Lower leg skin (tissue), 3 donors: ENCODE results near the gene PDZD2.

Experiments used
- POLR2A ChIP-seq, 2 donors: fragments of 450-650 bp; IDR thresholded peaks; one replicate each; pipeline ENCODE4 v1.6.1; 2016 to 2017; ENCODE audit warnings: antibody characterized with exemption in 2 of 2, mild to moderate bottlenecking in 1 of 2, moderate library complexity in 1 of 2
- TF ChIP-seq, protein P1 (sequence below), 3 donors: fragments of 450-650 bp; IDR thresholded peaks; one replicate each; pipeline ENCODE4 v1.5.1; 2016; ENCODE audit warnings: antibody characterized with exemption in 3 of 3, mild to moderate bottlenecking in 3 of 3, moderate library complexity in 2 of 3

DNA sequence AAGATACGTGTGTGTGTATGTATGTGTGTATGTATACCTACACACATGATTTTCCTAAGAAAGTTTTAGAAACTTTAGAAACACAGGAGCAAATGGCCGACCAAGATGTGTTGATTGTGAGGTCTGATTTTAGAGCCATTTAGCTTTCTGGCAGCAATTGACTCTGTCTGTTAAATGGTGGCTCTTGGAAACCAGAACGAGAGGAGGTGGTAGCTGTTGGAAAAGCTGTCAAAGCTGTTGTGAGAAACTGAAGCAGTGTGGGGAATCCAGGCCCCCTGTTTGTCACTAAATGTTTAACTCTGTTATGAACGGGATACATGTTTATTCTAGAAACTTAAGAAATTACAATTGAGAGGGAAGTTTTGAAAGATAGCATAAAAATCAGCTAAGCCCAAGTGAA, 443.8 kb downstream of the PDZD2 start:
- TF ChIP-seq POLR2A (IDR thresholded peaks at IDR 0.05) = no peak
- TF ChIP-seq, protein P1, sequence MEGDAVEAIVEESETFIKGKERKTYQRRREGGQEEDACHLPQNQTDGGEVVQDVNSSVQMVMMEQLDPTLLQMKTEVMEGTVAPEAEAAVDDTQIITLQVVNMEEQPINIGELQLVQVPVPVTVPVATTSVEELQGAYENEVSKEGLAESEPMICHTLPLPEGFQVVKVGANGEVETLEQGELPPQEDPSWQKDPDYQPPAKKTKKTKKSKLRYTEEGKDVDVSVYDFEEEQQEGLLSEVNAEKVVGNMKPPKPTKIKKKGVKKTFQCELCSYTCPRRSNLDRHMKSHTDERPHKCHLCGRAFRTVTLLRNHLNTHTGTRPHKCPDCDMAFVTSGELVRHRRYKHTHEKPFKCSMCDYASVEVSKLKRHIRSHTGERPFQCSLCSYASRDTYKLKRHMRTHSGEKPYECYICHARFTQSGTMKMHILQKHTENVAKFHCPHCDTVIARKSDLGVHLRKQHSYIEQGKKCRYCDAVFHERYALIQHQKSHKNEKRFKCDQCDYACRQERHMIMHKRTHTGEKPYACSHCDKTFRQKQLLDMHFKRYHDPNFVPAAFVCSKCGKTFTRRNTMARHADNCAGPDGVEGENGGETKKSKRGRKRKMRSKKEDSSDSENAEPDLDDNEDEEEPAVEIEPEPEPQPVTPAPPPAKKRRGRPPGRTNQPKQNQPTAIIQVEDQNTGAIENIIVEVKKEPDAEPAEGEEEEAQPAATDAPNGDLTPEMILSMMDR (IDR thresholded peaks at IDR 0.05) = no peak
